HepG2 (cell line): Measurements from ENCODE around the gene TAGLN2. TPM values are rescaled to one million over a fixed set of nuclear protein-coding genes. Genes with fewer than 3 reads are reported as not detected.
A peak's percentile ranks its signal among the peaks of the same experiment; 100 is the strongest.

Experiments
- ARNT2 ChIP-seq: sonication (generic); formaldehyde crosslinking; IDR thresholded peaks from 2 replicates; pipeline ENCODE4 v1.8.0; 2022; ENCODE audit warnings: mild to moderate bottlenecking, low read depth, missing genetic modification reagents, moderate library complexity
- ATF4 ChIP-seq, 2 experiments: fragments of 450-650 bp in 1 of 2; sonication (generic) in 1 of 2; formaldehyde crosslinking; IDR thresholded peaks; 2 replicates each; pipeline versions ENCODE4 v1.5.0 to v1.8.0; 2020 to 2022; ENCODE audit warnings: mild to moderate bottlenecking in 1 of 2, missing genetic modification reagents in 1 of 2
- CEBPB ChIP-seq: IDR thresholded peaks from 2 replicates; pipeline ENCODE4 v1.6.1; 2011; ENCODE audit warnings: low read depth, low read length, improper control_type of control experiment, borderline replicate concordance
- DZIP1 ChIP-seq: sonication (generic); formaldehyde crosslinking; IDR thresholded peaks from 2 replicates; pipeline ENCODE4 v1.5.0; 2020; ENCODE audit warnings: mild to moderate bottlenecking, missing genetic modification reagents
- EZH2 ChIP-seq: conservative IDR thresholded peaks from 2 replicates; pipeline ENCODE4 v1.6.1; 2012; ENCODE audit warnings: mild to moderate bottlenecking, low read depth, low read length, moderate library complexity
- GATAD1 ChIP-seq: IDR thresholded peaks from 2 replicates; pipeline ENCODE4 v1.6.1; 2016; ENCODE audit warnings: missing genetic modification reagents, missing compliant biosample characterization
- GFI1 ChIP-seq: sonication (generic); formaldehyde crosslinking; IDR thresholded peaks from 2 replicates; pipeline ENCODE4 v1.5.0; 2020; ENCODE audit warnings: missing genetic modification reagents, mild to moderate bottlenecking, borderline replicate concordance
- HIC2 ChIP-seq: sonication (generic); formaldehyde crosslinking; IDR thresholded peaks from 2 replicates; pipeline ENCODE4 v1.9.0; 2022; ENCODE audit warnings: low read depth, missing genetic modification reagents
- HMG20A ChIP-seq: IDR thresholded peaks from 2 replicates; pipeline ENCODE4 v1.6.1; 2016; ENCODE audit warnings: borderline replicate concordance
- JUN ChIP-seq: sonication (generic); formaldehyde crosslinking; IDR thresholded peaks from 2 replicates; pipeline ENCODE4 v1.4.0; 2020; ENCODE audit warnings: mild to moderate bottlenecking, missing genetic modification reagents
- MTERF4 ChIP-seq: sonication (generic); formaldehyde crosslinking; IDR thresholded peaks from 2 replicates; pipeline ENCODE4 v1.8.0; 2023; ENCODE audit warnings: mild to moderate bottlenecking, missing genetic modification reagents
- MYPOP ChIP-seq: sonication (generic); formaldehyde crosslinking; IDR thresholded peaks from 2 replicates; pipeline ENCODE4 v1.8.1; 2023; ENCODE audit warnings: mild to moderate bottlenecking, moderate library complexity, missing genetic modification reagents
- TEF ChIP-seq: sonication (generic); formaldehyde crosslinking; IDR thresholded peaks from 2 replicates; pipeline ENCODE4 v1.5.0; 2020; ENCODE audit warnings: missing genetic modification reagents
- TRAFD1 ChIP-seq: sonication (generic); formaldehyde crosslinking; IDR thresholded peaks from 2 replicates; pipeline ENCODE4 v1.5.1; 2020; ENCODE audit warnings: missing genetic modification reagents, mild to moderate bottlenecking, borderline replicate concordance
- ZFP82 ChIP-seq: sonication (generic); formaldehyde crosslinking; IDR thresholded peaks from 2 replicates; pipeline ENCODE4 v1.5.1; 2020; ENCODE audit warnings: mild to moderate bottlenecking, missing genetic modification reagents, borderline replicate concordance
- ZMAT5 ChIP-seq: sonication (generic); formaldehyde crosslinking; IDR thresholded peaks from 2 replicates; pipeline ENCODE4 v1.5.0; 2020; ENCODE audit warnings: mild to moderate bottlenecking, low read depth, missing genetic modification reagents, borderline replicate concordance
- ZNF569 ChIP-seq: sonication (generic); formaldehyde crosslinking; IDR thresholded peaks from 2 replicates; pipeline ENCODE4 v1.5.0; 2020; ENCODE audit warnings: mild to moderate bottlenecking, missing genetic modification reagents, moderate library complexity, borderline replicate concordance
- ZNF816 ChIP-seq: sonication (generic); formaldehyde crosslinking; IDR thresholded peaks from 2 replicates; pipeline ENCODE4 v1.8.0; 2022; ENCODE audit warnings: missing genetic modification reagents, mild to moderate bottlenecking, borderline replicate concordance
- polyA plus RNA-seq, 8 experiments: library from polyadenylated mRNA; depleted of rRNA in 3 of 8; stranded (reverse) in 7 of 8; unstranded in 1 of 8; fragments of >200 nt; fragmentation: Illumina TruSeq in 4 of 8; extraction: Trizol in 4 of 8; gene quantifications; 2 replicates each; pipeline versions ENCODE4 v1.2.1 to v1.2.3, GENCODE V29; 2011 to 2016; ENCODE audit warnings: low read depth in 4 of 8, missing spikeins in 1 of 8, mixed read lengths in 1 of 8; ENCODE audit not compliant: insufficient read depth in 1 of 8
- total RNA-seq, 5 experiments: library from RNA; depleted of rRNA; stranded (reverse); fragments of >200 nt; fragmentation: Illumina TruSeq; extraction: Trizol; gene quantifications; 2 replicates each; pipeline ENCODE4 v1.2.3, GENCODE V29; 2016; ENCODE audit warnings: low read depth in 1 of 5

The TAGLN2 gene
- total and polyA plus RNA-seq, 2 of the 13 experiments (the other 11 are each of a cell fraction or from before 2014, with no cell fraction given), result 6.7 to 17.2 TPM

- TF ChIP-seq ATF4 (CRISPR knock-in tag; IDR thresholded peaks at IDR 0.05) (peak in 1 of 2 experiments; percentile 28; a peak in 1 of 4 replicates), ARNT2 (CRISPR knock-in tag) (peak; percentile 67), HMG20A (CRISPR knock-in tag) (peak; percentile 94), TEF (CRISPR knock-in tag) (no peak), ZNF569 (CRISPR knock-in tag) (no peak), JUN (no peak), TRAFD1 (no peak), ZNF816 (no peak), ZMAT5 (CRISPR knock-in tag) (no peak), ZFP82 (CRISPR knock-in tag) (no peak), MTERF4 (CRISPR knock-in tag) (no peak), EZH2 (no peak), GATAD1 (no peak; the same call in 1 of the 2 replicates), DZIP1 (CRISPR knock-in tag) (no peak), MYPOP (CRISPR knock-in tag) (no peak), CEBPB (no peak), HIC2 (CRISPR knock-in tag) (0 out of 2 replicates have a peak, but pooled peaks have one; percentile 56), GFI1 (CRISPR knock-in tag) (peak; percentile 97)
Measured at GRCh38 chr1:159970932-159971342, 45.6 kb upstream of the TAGLN2 start (continued).
